Measurements from ENCODE around the gene VPS9D1.
A peak's percentile ranks its signal among the peaks of the same experiment; 100 is the strongest.

VPS9D1 gene

DNA sequence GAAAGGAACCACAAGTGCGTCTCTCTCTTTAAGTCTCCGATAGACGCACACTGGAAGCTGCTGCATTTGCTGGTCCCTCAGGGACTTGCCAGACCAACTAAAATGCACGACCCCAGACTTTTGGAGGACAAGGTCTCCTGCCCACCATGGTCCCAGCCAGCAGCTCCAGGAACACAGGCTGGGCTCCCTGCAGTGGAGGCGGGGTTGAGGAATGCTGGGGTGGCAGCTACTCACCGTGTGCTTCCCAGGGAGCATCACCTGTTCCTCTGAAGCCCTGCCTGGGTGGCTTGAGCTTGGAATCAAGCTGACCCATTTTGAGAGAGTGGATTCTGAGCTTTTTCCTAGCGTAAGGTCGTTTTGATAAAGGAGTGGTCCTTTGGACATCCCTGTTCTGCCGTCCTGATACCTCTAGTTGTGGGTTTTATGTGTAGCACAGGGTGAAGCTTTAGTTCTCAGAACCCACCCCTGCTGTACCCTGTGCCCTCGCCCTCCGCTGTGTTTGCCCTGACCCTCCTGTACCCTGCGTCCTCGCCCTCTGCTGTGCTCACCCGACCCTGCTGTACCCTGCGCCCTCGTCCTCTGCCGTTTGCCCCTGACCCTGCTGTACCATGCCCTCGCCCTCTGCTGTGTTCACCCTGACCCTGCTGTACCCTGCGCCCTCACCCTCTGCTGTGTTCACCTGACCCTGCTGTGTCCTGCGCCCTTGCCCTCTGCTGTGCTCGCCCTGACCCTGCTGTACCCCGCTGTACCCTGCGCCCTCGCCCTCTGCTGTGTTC lies 11.6 kb upstream of the VPS9D1 start:
- DNase-seq = no peak

DNA sequence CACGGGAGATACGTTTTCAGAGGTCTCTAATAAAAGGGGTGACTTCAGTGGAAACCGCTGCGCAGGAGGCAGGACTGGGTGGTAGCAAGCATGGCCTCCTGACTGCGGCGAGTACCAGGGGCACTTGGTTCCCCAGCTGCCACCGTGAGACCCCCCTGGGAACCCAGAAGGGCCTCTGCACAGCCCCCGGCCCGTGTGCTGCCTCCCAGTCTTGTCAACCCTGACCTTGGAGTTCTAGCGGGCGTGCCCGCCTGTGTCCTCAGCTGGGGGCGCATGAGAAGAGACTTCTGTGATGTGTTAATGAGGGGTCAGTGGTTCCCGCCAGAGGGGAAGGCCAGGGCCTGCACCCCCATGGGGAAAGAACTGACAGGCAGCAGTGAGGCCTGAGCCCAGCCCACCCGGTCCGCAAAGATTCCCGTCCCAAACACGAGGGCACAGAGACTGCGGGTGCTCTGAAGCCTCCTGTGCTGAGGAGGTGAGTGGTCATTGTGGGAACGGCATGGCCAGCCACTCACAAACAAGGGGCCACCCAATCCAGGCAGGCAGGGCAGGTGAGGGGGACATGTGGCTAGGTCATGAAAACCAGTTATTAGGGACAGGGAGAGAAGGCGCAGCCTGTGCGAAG lies 10.0 kb upstream of the VPS9D1 start:
- DNase-seq = no peak

DNA sequence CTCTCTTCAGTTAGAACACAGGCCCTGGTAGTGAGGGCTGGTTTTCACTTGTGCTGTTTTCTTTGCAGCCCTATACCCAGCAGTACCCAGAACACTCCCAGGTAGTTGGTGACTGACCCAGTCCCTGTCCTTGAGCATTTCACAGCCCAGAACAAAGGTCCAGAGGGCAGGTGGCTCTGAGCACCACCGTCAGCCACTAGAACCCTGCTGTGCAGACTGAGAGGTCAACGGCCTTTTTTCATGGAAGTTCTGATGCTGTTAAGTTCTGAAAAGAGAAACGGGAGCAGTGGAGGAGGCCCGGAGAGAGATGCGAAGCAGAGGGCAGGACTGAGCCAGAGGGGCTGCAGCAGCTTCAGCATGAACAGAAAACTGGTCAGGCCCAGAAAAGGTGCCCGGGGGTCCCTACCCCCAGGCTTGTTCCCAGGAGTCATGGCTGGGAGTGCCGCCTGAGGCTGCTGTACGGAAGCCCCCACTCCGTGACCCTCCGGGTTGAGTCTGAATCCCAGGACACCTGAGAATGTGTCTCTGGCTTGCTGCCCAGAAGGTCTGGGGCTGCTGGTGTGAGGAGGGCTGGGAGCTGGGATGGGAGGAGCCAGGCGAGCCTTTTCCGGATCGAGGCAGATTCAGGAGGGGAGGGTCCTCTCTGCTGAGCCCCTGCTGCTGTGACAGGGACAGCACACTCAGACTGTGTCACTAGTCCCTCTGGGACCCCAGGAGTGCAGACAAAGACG lies 9.3 kb upstream of the VPS9D1 start:
- no peak for DNase-seq

GRCh38 chr16:89729293-89729692 lies 8.6 kb upstream of the VPS9D1 start:
- no peak for DNase-seq

- DNase-seq = no peak
Observed at GRCh38 chr16:89727406-89728120, 6.9 kb upstream of the VPS9D1 start.

DNA sequence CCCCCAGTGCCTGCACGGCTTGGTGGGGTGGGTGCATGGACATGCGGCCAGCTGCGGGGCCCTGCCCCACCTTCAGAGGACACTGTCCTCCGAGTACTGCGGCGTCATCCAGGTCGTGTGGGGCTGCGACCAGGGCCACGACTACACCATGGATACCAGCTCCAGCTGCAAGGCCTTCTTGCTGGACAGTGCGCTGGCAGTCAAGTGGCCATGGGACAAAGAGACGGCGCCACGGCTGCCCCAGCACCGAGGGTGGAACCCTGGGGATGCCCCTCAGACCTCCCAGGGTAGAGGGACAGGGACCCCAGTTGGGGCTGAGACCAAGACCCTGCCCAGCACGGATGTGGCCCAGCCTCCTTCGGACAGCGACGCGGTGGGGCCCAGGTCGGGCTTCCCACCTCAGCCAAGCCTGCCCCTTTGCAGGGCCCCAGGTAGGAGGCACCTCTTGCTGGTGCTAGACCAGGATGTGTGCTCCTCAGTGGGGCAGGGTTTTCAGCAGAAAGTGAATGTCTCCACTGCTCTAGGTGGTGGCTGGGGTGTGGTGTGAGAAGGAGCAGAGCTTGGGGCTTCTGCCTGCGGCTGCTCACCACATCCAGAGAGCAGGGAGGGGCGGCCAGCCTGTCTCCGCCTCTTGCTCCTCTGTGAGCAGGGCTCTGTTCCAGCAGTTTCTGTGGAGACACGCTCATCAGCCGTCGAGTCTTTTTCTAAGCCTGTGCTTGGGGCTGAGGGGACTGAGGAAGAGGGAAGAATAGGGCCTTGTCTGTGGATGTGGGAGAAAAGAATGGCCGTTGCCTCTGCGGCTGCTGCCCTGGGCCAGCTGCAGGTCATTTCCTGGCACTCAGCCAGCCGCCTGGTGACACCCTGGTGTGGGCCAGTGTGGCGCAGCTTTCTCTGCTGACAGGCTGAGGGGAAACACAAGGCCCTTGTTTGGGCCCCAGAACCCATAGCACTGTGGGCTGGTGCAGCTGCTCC lies 2.9 kb upstream of the VPS9D1 start:
- no peak for DNase-seq

DNA sequence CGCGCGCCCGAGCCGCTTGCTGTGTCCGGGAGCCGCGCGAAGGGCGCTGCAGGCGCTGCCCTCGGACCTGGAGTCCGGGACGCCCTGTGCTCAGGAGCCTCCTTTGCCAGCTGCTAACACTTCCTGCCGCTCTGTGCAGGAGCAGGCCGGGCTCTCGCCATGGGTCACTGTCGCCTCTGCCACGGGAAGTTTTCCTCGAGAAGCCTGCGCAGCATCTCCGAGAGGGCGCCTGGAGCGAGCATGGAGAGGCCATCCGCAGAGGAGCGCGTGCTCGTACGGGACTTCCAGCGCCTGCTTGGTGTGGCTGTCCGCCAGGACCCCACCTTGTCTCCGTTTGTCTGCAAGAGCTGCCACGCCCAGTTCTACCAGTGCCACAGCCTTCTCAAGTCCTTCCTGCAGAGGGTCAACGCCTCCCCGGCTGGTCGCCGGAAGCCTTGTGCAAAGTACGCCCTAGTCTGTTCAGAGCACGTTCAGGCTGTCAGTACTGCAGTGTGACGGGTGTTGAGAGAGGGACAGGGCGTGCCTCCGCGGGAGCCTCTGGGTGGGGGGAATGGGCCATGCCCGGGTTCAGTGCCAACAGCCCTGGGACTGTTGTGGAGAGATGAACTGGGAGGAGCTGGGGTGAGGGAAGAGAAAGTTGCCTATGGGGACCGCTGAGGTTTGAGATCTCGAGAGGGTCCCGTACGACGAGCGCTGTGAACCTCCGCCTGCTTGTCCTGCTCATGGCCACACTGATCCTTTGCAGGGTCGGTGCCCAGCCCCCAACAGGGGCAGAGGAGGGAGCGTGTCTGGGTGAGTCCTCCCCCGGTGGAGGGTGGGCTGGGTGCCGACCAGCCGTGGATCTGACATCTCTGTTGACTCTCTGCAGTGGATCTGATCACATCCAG lies 1.9 kb upstream of the VPS9D1 start:
- DNase-seq = peak; percentile 62

DNA sequence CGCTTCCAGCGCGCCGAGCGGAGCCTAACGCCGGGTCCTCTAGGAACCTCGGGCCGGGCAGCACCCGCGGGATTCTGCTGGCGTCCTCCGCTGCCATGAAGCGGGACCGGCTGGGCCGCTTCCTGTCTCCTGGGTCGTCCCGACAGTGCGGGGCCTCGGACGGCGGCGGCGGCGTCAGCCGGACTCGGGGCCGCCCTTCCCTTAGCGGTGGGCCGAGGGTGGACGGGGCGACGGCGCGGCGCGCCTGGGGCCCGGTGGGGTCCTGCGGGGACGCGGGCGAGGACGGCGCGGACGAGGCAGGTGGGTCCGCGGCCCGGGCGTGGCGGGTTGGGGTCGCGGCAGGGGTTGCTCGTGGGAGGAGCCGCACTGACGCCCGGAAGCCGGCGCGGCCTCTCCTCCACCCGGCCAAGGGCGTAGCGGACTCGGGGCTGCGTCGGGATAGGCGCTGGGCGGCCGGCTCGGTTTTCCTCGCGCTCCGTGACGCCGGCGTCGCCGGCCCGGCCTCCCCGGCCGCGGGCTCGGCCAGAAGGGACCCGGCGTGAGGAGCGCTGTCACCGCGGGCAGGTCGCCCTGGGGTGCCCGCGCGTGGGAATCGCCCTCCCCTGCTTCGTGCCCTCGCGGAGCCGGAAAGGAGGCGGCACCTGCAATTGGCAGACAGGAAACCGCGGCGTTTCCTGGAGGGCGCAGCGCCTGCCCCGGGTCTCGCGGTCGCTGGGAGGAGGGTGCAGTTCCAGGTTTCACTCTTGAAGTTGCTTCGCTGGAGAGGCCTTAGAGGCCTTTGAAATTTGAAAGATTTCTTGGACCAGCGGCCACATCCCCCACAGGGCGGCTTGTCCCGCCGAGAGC lies 1.1 kb upstream of the VPS9D1 start:
- peak; percentile 72 for DNase-seq

DNA sequence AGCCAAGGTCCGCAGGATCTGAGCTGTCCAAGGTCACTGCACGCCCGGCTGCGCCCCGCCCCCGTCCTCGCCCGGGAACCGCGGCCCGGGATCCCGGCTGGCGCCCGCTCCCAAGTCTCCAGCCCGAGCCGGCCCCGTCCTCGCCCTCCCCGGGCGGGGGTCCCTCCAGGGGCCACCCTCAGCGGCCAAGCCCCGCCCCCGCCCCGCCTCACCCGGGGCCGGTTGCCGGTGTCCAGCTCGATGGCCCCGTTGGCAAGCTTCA lies 216 bp downstream of the VPS9D1 start:
- DNase-seq = no peak

GRCh38 chr16:89717688-89718505 lies 2.8 kb downstream of the VPS9D1 start:
- DNase-seq = no peak

- DNase-seq = no peak
Observed at GRCh38 chr16:89716916-89717687, 3.6 kb downstream of the VPS9D1 start.

GRCh38 chr16:89716493-89716892 lies 4.2 kb downstream of the VPS9D1 start:
- DNase-seq = no peak

DNA sequence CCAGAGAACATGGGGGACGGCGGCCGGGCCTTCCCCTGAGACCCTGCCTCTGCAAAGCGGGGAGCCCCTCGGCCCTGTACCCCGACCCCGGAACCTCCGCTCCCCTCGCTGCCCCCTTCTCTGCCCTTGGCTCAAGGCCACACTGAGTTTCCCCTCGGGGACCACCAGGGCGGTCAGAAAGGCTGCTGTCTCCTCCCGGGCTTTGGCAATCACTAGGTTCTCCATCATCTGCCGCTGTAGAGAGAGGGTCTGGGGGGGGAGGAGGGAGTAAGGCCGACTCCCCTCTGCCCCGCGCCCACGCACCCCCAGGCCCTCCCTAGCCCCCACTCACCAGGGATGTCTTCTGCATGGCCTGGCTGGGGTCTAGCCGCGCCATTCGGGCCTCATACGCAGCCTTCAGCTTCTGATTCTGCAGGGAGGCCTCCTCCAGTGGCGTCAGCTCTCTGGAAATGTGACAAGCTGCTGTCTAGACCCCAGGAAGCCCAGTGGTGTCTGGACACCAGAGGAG lies 8.4 kb downstream of the VPS9D1 start:
- no peak for DNase-seq

- DNase-seq = peak; percentile 39
Observed at GRCh38 chr16:89711601-89712273, 9.0 kb downstream of the VPS9D1 start.

DNA sequence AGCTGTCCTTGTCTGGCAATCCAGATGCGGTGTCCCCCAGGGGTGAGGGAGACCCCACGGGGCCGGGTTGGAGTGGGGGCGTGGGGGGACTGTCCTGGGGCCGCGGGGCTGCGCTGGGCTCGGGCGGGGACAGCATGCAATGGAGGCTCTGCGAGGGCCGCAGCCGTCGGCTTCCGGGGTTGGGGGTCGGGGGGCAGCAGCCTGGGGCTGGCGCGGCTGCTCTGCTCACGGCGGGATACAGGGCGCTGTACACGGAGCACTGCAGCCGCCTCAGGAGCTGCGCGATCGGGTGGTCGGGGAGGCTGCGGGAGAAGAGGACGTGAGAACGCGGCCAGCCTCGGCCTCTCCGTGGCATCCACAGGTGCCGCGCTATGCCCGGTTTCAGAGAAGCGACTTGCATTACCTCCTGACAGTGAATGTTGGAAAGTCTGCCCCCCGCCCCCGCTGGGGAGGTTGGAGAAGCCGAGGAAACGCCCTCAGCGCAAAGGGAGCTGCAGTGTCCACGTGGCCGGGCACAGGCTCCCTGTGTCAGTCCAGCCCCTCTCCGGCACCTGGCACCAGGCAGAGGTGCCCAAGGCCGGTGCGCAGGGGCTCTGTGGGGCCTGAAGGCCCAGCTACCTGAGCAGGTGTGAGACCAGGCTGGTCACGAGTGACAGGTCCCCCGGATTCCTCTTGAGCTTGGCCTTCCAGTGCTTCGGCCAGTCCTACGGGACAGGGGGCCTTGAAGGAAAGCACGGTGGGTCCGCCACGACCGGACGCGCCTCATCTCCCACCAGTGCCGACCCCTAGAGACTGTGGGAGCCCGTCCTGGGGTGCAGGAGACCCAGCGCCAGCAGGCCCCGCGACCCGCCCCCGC lies 9.8 kb downstream of the VPS9D1 start:
- no peak for DNase-seq

DNA sequence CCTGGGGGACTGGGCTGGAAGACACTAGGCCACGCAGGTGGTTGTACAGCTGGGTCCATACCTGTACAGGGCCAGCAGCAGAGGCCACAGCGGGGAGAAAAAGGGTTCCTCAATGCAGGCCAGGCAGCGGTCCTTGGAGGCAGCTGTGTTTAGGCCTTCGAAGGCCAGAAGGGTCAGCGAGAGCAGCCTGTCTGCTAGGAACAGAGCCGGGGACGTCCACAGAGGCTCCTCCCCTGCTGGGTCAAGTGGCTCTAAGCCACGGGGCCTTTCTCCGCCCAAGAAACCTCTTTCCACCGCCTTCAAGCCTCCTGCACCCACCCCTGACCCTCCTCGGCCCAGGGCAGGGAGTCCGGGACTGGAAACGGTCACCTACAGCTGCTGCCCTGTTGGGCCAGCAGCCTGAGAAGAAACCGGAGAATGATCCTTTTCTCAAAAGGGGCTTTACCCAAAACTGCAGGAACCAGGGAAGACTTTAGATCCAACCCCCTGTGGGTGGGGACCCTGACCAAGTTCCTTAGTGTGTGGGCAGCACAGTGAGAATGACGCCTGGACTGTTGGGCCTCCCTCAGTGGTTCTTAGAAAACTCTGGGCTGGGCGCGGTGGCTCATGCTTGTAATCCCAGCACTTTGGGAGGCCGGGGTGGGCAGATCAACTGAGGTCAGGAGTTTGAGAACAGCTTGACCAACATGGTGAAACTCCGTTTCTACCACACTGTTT lies 10.8 kb downstream of the VPS9D1 start:
- DNase-seq = no peak

All from suppressor macrophage treated with lipopolysaccharide for 4 hours (primary cell).